Keratinocyte (primary cell): ENCODE data around the gene PAFAH2. TPM values are rescaled to one million over a fixed set of nuclear protein-coding genes. Genes with fewer than 3 reads are reported as not detected.
A peak's percentile ranks its signal among the peaks of the same experiment; 100 is the strongest.

Experiments used
- DNase-seq: peaks from one replicate; pipeline ENCODE4 v3.0.0-alpha.2; 2011; ENCODE audit warnings: low read depth, missing footprints, low spot score
- FAIRE-seq: peaks from 2 replicates; lab custom pipeline; 2011; peaks lifted over from hg19 to GRCh38; lab: Jason Lieb, UNC
- H2AFZ ChIP-seq: 2 replicates; pipeline ENCODE4 v1.6.0; 2012; ENCODE audit warnings: low read length, control low read depth, inconsistent platforms; ENCODE audit not compliant: control insufficient read depth
- H3K27ac ChIP-seq: 2 replicates; pipeline ENCODE4 v1.5.1; 2011; ENCODE audit warnings: low read length; ENCODE audit not compliant: control insufficient read depth, insufficient read depth
- H3K27me3 ChIP-seq: 3 replicates; pipeline ENCODE4 v1.6.0; 2011; ENCODE audit warnings: low read length; ENCODE audit not compliant: control insufficient read depth, insufficient read depth; ENCODE audit errors: extremely low read depth
- H3K36me3 ChIP-seq, 2 experiments: 2 replicates in 1 of 2; 3 replicates in 1 of 2; pipeline ENCODE4 v1.5.1; 2011; ENCODE audit warnings: low read length in 2 of 2, mild to moderate bottlenecking in 1 of 2; ENCODE audit not compliant: control insufficient read depth in 2 of 2, insufficient read depth in 2 of 2; ENCODE audit errors: extremely low read depth in 1 of 2
- H3K4me1 ChIP-seq: 3 replicates; pipeline ENCODE4 v1.5.1; 2011; ENCODE audit warnings: low read length; ENCODE audit not compliant: control insufficient read depth, insufficient read depth; ENCODE audit errors: extremely low read depth
- H3K4me2 ChIP-seq: 3 replicates; pipeline ENCODE4 v1.6.0; 2011; ENCODE audit warnings: low read depth, low read length; ENCODE audit not compliant: control insufficient read depth, insufficient read depth; ENCODE audit errors: extremely low read depth
- H3K4me3 ChIP-seq, 3 experiments: fragments of 200-600 bp in 1 of 3; sonication (generic) in 1 of 3; 2 replicates in 2 of 3; 3 replicates in 1 of 3; pipeline ENCODE4 v1.5.1; 2011 to 2016; ENCODE audit warnings: low read length in 3 of 3, mild to moderate bottlenecking in 3 of 3, control low read depth in 2 of 3, inconsistent platforms in 1 of 3, low read depth in 1 of 3, mixed read lengths in 1 of 3, mixed run types in 1 of 3, moderate library complexity in 1 of 3; ENCODE audit not compliant: control insufficient read depth in 2 of 3, insufficient read depth in 2 of 3; ENCODE audit errors: extremely low read depth in 1 of 3
- H3K79me2 ChIP-seq: 2 replicates; pipeline ENCODE4 v1.6.0; 2012; ENCODE audit warnings: low read length; ENCODE audit not compliant: control insufficient read depth, insufficient read depth
- H3K9ac ChIP-seq: 3 replicates; pipeline ENCODE4 v1.6.0; 2011; ENCODE audit warnings: low read length; ENCODE audit not compliant: control insufficient read depth, insufficient read depth; ENCODE audit errors: extremely low read depth
- H3K9me1 ChIP-seq: 3 replicates; pipeline ENCODE4 v1.6.0; 2011; ENCODE audit warnings: low read length; ENCODE audit not compliant: control insufficient read depth, insufficient read depth; ENCODE audit errors: extremely low read depth
- H3K9me3 ChIP-seq: 2 replicates; pipeline ENCODE4 v1.5.1; 2012; ENCODE audit warnings: low read depth, low read length; ENCODE audit not compliant: control insufficient read depth
- H4K20me1 ChIP-seq: 3 replicates; pipeline ENCODE4 v1.6.0; 2011; ENCODE audit warnings: low read length; ENCODE audit not compliant: control insufficient read depth, insufficient read depth; ENCODE audit errors: extremely low read depth
- CTCF ChIP-seq, 3 experiments: IDR thresholded peaks in 1 of 3; conservative IDR thresholded peaks in 1 of 3; optimal IDR thresholded peaks in 1 of 3; 2 replicates in 2 of 3; 3 replicates in 1 of 3; pipeline versions ENCODE3 to v1.5.1; 2011; ENCODE audit warnings: low read length in 3 of 3, mild to moderate bottlenecking in 3 of 3, moderate library complexity in 2 of 3, control low read depth in 1 of 3, inconsistent platforms in 1 of 3; ENCODE audit not compliant: insufficient read depth in 2 of 3; ENCODE audit errors: extremely low read depth in 1 of 3
- EZH2 ChIP-seq: IDR thresholded peaks from one replicate; pipeline ENCODE4 v1.6.1; 2012; ENCODE audit warnings: inconsistent platforms, mild to moderate bottlenecking, low read length, moderate library complexity
- dilution Hi-C: fragments of 300-500 bp; cut with MboI; formaldehyde crosslinking; loops from one replicate; pipeline ENCODE4 v1.7.0; 2020; ENCODE audit warnings: low sequenced_read_pairs; ENCODE audit not compliant: extremely low pct_ligation_motif_present
- polyA plus RNA-seq, 5 experiments: library from polyadenylated mRNA; depleted of rRNA in 3 of 5; stranded (reverse) in 3 of 5; stranded (forward) in 1 of 5; unstranded in 1 of 5; fragments of >200 nt; gene quantifications; 1 replicate in 1 of 5; 2 replicates in 3 of 5; 3 replicates in 1 of 5; pipeline versions ENCODE4 v1.2.1 to v1.2.3, GENCODE V29; 2011 to 2012; ENCODE audit warnings: missing spikeins in 2 of 5, low read depth in 1 of 5, low replicate concordance in 1 of 5

The PAFAH2 gene
- polyA plus RNA-seq, 1 donor (not counting 4 experiments of a cell fraction or from before 2014, with no cell fraction given), result 15.5 TPM

- H3K4me1 ChIP-seq, result peaks cover 15% of the 10 kb centered on the region
- dilution Hi-C loops, result loop anchor here (25.0 kb wide), 1 partner anchor 110 kb away; the partner anchor contains the start of gene PAQR7
- peak overlapping the region; percentile 81 for H3K9ac ChIP-seq
- no peak for FAIRE-seq
- H2AFZ ChIP-seq, result peak overlapping the region; percentile 88
- H3K4me2 ChIP-seq, result peak overlapping the region; percentile 88
- H3K36me3 ChIP-seq, result peaks cover 0 to 1% of the 10 kb centered on the region in 2 experiments
- H3K79me2 ChIP-seq, result peaks cover 7% of the 10 kb centered on the region
- H3K27me3 ChIP-seq, result no peaks in the 10 kb centered on the region
- H3K4me3 ChIP-seq, result peak overlapping the region; percentile 65 to 92 (median 90)
- TF ChIP-seq EZH2 (no peak), CTCF (optimal IDR thresholded peaks at IDR 0.05 in 1 of 3, IDR thresholded peaks at IDR 0.05 in 1 of 3, conservative IDR thresholded peaks at IDR 0.05 in 1 of 3; ENCODE audit: extremely low read depth in 1 of 3, insufficient read depth in 2 of 3, low read length in 3 of 3) (no peak)
- H4K20me1 ChIP-seq, result no peaks in the 10 kb centered on the region
- DNase-seq, result no peak
- H3K27ac ChIP-seq, result peak overlapping the region; percentile 75
- peaks cover 2% of the 10 kb centered on the region for H3K9me1 ChIP-seq
- H3K9me3 ChIP-seq, result no peaks in the 10 kb centered on the region
Measured at GRCh38 chr1:25996966-25997827, 666 bp downstream of the PAFAH2 start.

- H3K4me3 ChIP-seq, result no peak overlapping the region
- no peak overlapping the region for H2AFZ ChIP-seq
- TF ChIP-seq EZH2 (no peak), CTCF (optimal IDR thresholded peaks at IDR 0.05 in 1 of 3, IDR thresholded peaks at IDR 0.05 in 1 of 3, conservative IDR thresholded peaks at IDR 0.05 in 1 of 3; ENCODE audit: extremely low read depth in 1 of 3, insufficient read depth in 2 of 3, low read length in 3 of 3) (no peak)
- H3K79me2 ChIP-seq, result peaks cover 7% of the 10 kb centered on the region
- H4K20me1 ChIP-seq, result no peaks in the 10 kb centered on the region
- dilution Hi-C loops, result loop anchor here (25.0 kb wide), 1 partner anchor 107 kb away; the partner anchor contains the start of gene PAQR7
- H3K4me1 ChIP-seq, result peaks cover 15% of the 10 kb centered on the region
- H3K4me2 ChIP-seq, result no peak overlapping the region
- FAIRE-seq (no peak), DNase-seq (no peak)
- H3K27ac ChIP-seq, result no peak overlapping the region
- peaks cover 0 to 5% of the 10 kb centered on the region in 2 experiments for H3K36me3 ChIP-seq
- H3K9me3 ChIP-seq, result no peaks in the 10 kb centered on the region
- peaks cover 2% of the 10 kb centered on the region for H3K9me1 ChIP-seq
- no peak overlapping the region for H3K9ac ChIP-seq
- no peaks in the 10 kb centered on the region for H3K27me3 ChIP-seq
Measured at GRCh38 chr1:25994402-25995150, 3.3 kb downstream of the PAFAH2 start.
